GM12892 (cell line): Measurements from ENCODE around the gene SCGB3A1.

ENCODE experiments used
- POLR2A ChIP-seq: IDR thresholded peaks from 2 replicates; pipeline ENCODE4 v1.6.1; 2011; ENCODE audit warnings: low read depth, low read length, control low read depth
- POLR2AphosphoS5 ChIP-seq: IDR thresholded peaks from 2 replicates; pipeline ENCODE4 v1.6.1; 2011; ENCODE audit warnings: low read depth, low read length, control low read depth

- TF ChIP-seq POLR2A (no peak), POLR2AphosphoS5 (no peak)
Observed at GRCh38 chr5:180633283-180634177, 42.2 kb upstream of the SCGB3A1 start.
